Body of pancreas (tissue), 4 donors: ENCODE measurements around the gene DYNLT4. TPM values are rescaled to one million over a fixed set of nuclear protein-coding genes. Genes with fewer than 3 reads are reported as not detected.

Experiments
- ATAC-seq: fragments of 150-250 bp; one replicate; pipeline ENCODE4 v1.9.1; 2016
- DNase-seq, 4 donors: peaks; one replicate each; pipeline ENCODE4 v3.0.0-alpha.2; 2019
- H3K27ac ChIP-seq, 4 donors: fragments of 200-600 bp; sonication (generic); 1 replicate in 3 of 4; 2 replicates in 1 of 4; pipeline versions ENCODE4 v1.5.1 to v1.6.1; 2016 to 2019; ENCODE audit warnings: mild to moderate bottlenecking in 1 of 4, mixed read lengths in 1 of 4, moderate library complexity in 1 of 4
- H3K27me3 ChIP-seq, 2 donors: fragments of 200-600 bp; sonication (generic); one replicate each; pipeline ENCODE4 v1.6.0; 2016; ENCODE audit warnings: mild to moderate bottlenecking in 1 of 2
- H3K36me3 ChIP-seq, 2 donors: fragments of 200-600 bp; sonication (generic); replicated peaks in 1 of 2; 2 replicates each; pipeline ENCODE4 v1.5.1; 2016; ENCODE audit warnings: low read depth in 2 of 2; ENCODE audit not compliant: insufficient read depth in 1 of 2
- H3K4me1 ChIP-seq: fragments of 200-600 bp; sonication (generic); one replicate; pipeline ENCODE4 v1.6.0; 2016
- H3K4me3 ChIP-seq, 2 donors: fragments of 200-600 bp; sonication (generic); 1 replicate in 1 of 2; 2 replicates in 1 of 2; pipeline ENCODE4 v1.5.1; 2016 to 2019
- H3K9me3 ChIP-seq, 3 donors: fragments of 200-600 bp; sonication (generic); 1 replicate in 2 of 3; 2 replicates in 1 of 3; pipeline ENCODE4 v1.5.1; 2016
- POLR2A ChIP-seq, 3 donors: fragments of 450-650 bp; IDR thresholded peaks; one replicate each; pipeline ENCODE4 v1.6.1; 2016; ENCODE audit warnings: antibody characterized with exemption in 3 of 3, mild to moderate bottlenecking in 2 of 3
- WGBS, 2 donors: methylation state at CpG; one replicate each; pipeline ENCODE4 v1.1.5; 2017; 5-methylcytosine and 5-hydroxymethylcytosine counted together
- intact Hi-C: fragments of 100-400 bp; cut with DNase I; formaldehyde crosslinking; loops from one replicate; pipeline ENCODE4 v1.15.1; 2023
- total RNA-seq, 2 donors: library from RNA; depleted of rRNA; stranded (reverse); fragments of >200 nt; gene quantifications; one replicate each; pipeline ENCODE4 v1.1.0, GENCODE V29; 2016
- TF ChIP-seq, protein P1 (sequence below), 7 experiments: fragments of 450-650 bp in 4 of 7; fragments of 200-600 bp in 3 of 7; sonication (generic) in 3 of 7; IDR thresholded peaks; one replicate each; pipeline ENCODE4 v1.5.1; 2016 to 2019; ENCODE audit warnings: antibody characterized with exemption in 7 of 7

Gene DYNLT4, protein sequence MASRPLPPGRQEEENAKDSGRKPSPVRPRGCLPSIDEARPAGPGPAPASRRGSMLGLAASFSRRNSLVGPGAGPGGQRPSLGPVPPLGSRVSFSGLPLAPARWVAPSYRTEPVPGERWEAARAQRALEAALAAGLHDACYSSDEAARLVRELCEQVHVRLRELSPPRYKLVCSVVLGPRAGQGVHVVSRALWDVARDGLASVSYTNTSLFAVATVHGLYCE
- total RNA-seq: 1 to 10 TPM in 1 of 2 donors, not detected in 1; 2.9 TPM

DNA sequence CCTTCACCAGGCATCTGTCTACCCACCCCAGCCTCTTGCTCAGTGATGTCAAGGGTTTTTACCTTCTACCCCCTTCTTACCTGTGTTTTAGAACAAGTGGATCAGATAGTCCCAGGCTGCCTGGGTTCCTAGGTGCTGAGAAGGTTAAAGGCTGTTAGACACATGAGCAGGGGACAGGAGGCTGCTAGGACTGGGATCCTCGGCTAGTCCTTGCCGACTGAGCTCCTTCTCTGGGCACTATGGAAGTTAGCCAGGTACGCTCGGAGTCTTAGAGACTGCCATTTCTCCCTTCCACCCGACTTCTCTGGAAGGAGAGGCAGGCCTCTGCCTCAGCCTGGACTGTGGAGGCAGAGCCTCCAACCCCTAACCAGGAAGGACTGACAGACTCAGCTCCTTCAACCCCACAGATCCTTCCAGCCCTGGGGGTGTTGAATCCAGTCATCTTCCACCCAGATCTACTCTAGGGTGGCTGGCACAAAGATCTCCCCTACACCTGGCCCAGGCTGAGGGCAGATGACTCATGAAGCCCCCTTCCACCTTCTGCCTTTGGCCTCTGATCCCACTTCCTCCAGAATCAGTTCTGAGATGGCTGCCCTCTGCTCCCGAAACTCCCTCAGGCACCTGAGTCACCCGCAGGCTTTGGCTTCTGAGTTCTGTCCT is at the start of gene DYNLT4:
TSS of gene DYNLT4 (minus strand) at position 648 of the 660 bp plus-strand sequence. CDS start 683 bp downstream, outside the sequence.
- ATAC-seq (peak; percentile 0), DNase-seq (peak in 2 of 4 donors; percentile 20 to 40)
- intact Hi-C loops: no loop called here
- H3K4me1 ChIP-seq: peaks cover 70% of the 10 kb centered on the region
- peak within 1 kb of the TSS; percentile 91 to 99 (median 98) for H3K27ac ChIP-seq
- TF ChIP-seq, protein P1, sequence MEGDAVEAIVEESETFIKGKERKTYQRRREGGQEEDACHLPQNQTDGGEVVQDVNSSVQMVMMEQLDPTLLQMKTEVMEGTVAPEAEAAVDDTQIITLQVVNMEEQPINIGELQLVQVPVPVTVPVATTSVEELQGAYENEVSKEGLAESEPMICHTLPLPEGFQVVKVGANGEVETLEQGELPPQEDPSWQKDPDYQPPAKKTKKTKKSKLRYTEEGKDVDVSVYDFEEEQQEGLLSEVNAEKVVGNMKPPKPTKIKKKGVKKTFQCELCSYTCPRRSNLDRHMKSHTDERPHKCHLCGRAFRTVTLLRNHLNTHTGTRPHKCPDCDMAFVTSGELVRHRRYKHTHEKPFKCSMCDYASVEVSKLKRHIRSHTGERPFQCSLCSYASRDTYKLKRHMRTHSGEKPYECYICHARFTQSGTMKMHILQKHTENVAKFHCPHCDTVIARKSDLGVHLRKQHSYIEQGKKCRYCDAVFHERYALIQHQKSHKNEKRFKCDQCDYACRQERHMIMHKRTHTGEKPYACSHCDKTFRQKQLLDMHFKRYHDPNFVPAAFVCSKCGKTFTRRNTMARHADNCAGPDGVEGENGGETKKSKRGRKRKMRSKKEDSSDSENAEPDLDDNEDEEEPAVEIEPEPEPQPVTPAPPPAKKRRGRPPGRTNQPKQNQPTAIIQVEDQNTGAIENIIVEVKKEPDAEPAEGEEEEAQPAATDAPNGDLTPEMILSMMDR (IDR thresholded peaks at IDR 0.05): no peak
- peak; percentile 93 to 99 (median 97) for TF ChIP-seq POLR2A (IDR thresholded peaks at IDR 0.05)
- no peak within 1 kb of the TSS for H3K4me3 ChIP-seq
- no peaks in the 10 kb centered on the region for H3K9me3 ChIP-seq
- H3K36me3 ChIP-seq: no peaks in the 10 kb centered on the region
- 25 to 37% methylated on average over 4 to 7 of the region's 7 CpGs for WGBS, 2 donors
- no peaks in the 10 kb centered on the region for H3K27me3 ChIP-seq

DNA sequence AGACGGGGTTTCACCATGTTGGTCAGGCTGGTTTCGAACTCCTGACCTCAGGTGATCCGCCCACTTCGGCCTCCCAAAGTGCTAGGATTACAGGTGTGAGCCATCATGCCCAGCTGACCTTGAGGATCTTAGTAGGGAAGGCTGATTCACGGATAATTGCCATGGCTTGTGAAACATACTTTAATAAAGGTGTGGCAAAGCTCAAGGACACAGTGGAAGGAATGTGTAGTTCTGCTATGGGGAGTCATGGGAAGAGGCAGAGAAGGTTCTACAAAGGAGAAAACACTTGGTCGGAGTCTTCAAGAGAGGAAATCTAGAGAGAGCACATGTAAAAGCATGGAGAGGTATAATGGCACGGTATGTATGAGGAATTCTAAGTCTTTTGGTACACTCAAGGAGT is 48.6 kb upstream of the DYNLT4 start:
- no peaks in the 10 kb centered on the region for H3K27me3 ChIP-seq
- H3K27ac ChIP-seq: no peak overlapping the region
- H3K4me1 ChIP-seq: no peaks in the 10 kb centered on the region
- TF ChIP-seq, protein P1 (IDR thresholded peaks at IDR 0.05): peak in 1 of 7 experiments; percentile 18
- TF ChIP-seq POLR2A (IDR thresholded peaks at IDR 0.05): no peak
- intact Hi-C loops: no loop called here
- H3K4me3 ChIP-seq: no peak overlapping the region
- DNase-seq: no peak
- ATAC-seq: no peak
- WGBS, 2 donors: 77 to 85% methylated on average over 7 of the region's 7 CpGs
- no peaks in the 10 kb centered on the region for H3K9me3 ChIP-seq
- H3K36me3 ChIP-seq: no peaks in the 10 kb centered on the region

DNA sequence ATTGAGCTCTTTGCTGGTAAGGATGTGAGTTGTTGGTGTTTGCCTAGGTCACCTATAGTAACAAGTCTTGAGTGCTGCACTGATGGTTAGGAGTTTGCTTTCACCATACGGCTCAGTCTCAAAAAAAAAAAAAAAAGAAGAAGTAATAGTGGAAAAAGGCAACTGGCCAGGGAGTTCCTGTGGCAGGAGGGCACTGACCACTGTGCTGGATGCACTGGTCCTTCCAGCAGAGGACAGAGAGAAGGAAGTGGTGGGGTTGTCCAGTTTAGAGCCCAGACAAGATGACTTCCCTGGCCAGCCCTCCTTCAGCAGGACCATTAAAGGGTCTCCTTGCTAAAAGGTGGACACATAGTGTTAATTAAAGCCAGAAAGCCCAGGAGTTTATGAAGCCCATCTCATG is 47.8 kb upstream of the DYNLT4 start:
- no peak for DNase-seq
- H3K27ac ChIP-seq: no peak overlapping the region
- no peaks in the 10 kb centered on the region for H3K4me1 ChIP-seq
- no peak overlapping the region for H3K4me3 ChIP-seq
- no peak for ATAC-seq
- WGBS, 2 donors: 92 to 93% methylated on average over 1 of the region's 1 CpG
- intact Hi-C loops: no loop called here
- TF ChIP-seq, protein P1 (IDR thresholded peaks at IDR 0.05): no peak
- H3K36me3 ChIP-seq: no peaks in the 10 kb centered on the region
- no peaks in the 10 kb centered on the region for H3K27me3 ChIP-seq
- no peaks in the 10 kb centered on the region for H3K9me3 ChIP-seq

DNA sequence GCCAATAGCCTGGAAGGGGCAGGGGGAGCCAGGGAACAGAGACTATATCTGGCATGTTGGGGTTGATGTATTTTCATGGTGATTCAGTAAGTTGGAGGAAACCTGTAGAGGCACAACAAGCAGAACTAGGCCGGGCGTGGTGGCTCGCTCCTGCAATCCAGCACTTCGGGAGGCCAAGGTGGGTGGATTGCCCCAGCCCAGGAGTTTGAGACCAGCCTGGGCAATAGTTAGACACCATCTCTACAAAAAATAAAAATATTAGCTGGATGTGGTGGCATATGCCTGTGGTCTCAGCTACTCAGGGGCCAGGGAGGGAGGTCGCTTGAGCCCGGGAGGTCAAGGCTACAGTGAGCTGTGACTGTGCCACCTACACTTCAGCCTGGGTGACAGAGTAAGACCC is 46.0 kb upstream of the DYNLT4 start:
- H3K27me3 ChIP-seq: no peaks in the 10 kb centered on the region
- no peaks in the 10 kb centered on the region for H3K36me3 ChIP-seq
- intact Hi-C loops: no loop called here
- TF ChIP-seq, protein P1 (IDR thresholded peaks at IDR 0.05): no peak
- TF ChIP-seq POLR2A (IDR thresholded peaks at IDR 0.05): no peak
- no peak overlapping the region for H3K4me3 ChIP-seq
- H3K9me3 ChIP-seq: no peaks in the 10 kb centered on the region
- H3K27ac ChIP-seq: no peak overlapping the region
- no peaks in the 10 kb centered on the region for H3K4me1 ChIP-seq
- ATAC-seq (no peak), DNase-seq (no peak)
- 93 to 96% methylated on average over 6 of the region's 6 CpGs for WGBS, 2 donors
